ENCODE data around the gene S100Z.
"Not testable (repeated sequence)": the region's sequence is repeated elsewhere in the genome, so short reads cannot be mapped to it uniquely, and the experiment has no call there.

S100Z gene

DNA sequence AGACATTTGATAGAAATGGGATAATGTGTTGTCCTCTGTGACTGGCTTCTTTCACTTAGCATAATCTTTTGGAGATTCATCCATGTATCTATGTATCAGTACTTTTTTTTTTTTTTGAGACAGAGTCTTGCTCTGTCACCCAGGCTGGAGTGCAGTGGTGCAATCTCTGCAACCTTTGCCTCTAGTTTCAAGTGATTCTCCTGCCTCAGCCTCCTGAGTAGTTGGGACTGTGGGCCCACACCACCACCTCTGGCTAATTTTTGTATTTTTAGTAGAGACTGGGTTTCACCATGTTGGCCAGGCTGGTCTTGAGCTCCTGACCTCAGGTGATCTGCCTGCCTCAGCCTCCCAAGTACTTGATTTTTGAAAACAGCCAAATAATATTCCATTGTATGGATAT is 23.4 kb upstream of the S100Z start:
- DNase-seq (ENCODE audit: low read depth): not testable (repeated sequence)

DNA sequence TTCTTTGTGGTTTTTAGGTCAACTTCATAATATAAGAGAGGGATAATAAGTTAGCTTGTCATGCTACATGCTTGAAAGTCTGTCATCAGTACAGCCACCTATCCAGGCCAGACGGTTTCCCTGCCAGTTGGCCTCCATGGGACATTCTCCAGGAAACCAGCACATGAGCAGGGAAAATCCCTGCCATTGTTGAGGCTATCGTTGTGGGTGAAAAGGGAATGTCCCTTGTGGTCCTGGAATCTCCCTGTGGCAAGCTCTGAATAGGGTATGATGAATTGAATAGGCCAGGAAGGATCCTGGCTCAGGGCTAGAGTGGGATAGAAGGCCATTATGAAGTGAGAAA is 18.7 kb upstream of the S100Z start:
- DNase-seq (ENCODE audit: low read depth): no peak

DNA sequence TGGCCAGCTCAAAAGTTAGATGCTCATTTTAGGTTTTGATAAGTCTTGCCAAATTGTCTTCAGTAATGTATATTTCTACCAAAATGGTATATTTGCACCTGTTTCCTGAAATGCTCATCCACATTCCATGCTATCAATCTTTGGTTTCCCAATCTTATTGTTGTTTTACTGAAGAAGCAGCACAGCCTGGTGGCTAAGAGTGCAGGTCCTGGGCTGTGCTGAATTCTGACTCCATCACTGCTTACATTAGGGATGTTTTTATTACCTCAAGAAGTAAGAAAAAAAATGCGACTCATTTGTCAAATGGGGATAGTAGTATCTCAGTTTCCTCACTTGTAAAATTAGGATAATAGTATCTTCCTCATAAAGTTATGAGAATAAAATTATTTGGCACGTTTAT is 13.6 kb upstream of the S100Z start:
- DNase-seq (ENCODE audit: low read depth): no peak

DNA sequence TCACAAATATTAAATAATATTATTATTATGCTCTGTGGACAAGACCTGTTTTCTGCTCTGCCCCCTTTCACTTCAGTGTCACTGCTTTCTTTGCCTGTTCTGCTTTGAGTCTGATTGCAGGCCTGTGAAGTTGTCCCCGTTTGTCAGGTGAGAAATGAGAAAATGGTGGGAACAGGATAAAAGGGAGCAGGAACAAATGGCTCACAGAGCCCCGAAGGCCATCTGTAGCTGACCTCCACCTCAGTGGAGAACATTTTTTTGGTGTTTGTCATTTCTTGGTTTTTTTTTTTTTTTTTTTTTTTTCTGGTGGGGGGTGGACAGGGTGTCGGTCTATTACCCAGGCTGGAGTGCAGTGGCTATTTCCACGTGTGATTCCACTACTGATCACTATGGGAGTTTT is 13.2 kb upstream of the S100Z start:
- DNase-seq (ENCODE audit: low read depth): no peak

DNA sequence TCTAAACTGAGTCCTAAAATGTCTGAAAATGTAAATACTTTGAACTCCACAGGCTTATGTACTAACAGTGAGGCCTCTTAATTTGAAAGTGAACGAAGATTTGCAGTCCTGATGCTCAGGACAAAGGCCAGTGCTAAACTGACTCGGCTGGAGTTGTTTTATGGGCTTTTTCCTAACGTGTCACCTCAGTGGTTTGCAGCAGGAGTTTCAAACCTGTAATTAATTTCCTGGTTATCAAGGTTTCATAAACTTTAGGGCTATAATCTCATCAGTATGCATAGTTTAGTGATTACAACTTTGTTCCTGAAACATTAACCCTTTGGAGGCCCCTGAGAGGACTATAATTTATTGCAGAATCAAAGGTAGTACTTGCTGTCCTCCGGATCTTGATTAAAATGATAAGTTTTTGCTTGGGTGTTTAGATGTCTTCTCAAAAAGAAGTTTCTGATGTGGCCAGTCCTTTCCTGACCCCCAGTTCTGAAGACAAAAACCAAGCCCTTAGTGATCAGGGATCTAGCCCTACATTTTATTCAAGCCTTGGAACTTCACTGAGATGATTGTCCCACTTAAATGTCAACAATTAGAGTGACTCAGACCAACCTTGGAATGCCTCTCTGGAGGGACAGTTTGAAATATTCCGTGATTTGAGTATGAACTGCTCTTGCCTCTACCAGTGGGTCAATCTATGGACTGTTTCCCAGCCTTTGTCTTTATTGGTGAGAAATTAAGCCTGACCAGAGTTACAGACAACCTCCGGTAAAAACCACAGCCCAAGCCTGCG is 11.1 kb upstream of the S100Z start:
- DNase-seq (ENCODE audit: low read depth): no peak

DNA sequence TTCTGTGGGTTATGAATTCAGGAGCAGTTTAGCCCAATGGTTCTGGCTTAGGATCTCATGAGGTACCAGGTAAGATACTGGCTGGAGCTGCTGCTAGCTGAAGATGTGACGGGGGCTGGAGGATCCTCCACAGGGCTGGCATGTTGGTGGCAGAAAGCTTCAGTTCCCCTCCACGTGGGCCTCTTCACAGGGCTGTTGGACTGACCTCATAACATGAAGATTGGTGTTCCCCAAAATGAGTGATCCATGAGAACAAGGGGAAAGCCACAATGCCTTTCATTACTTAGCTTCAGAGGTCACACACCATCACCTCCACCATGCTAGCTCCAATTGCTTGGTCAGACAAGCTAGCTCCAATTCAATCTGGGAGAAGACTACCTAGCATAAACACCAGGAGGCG is 8.5 kb upstream of the S100Z start:
- DNase-seq (ENCODE audit: low read depth): no peak

DNA sequence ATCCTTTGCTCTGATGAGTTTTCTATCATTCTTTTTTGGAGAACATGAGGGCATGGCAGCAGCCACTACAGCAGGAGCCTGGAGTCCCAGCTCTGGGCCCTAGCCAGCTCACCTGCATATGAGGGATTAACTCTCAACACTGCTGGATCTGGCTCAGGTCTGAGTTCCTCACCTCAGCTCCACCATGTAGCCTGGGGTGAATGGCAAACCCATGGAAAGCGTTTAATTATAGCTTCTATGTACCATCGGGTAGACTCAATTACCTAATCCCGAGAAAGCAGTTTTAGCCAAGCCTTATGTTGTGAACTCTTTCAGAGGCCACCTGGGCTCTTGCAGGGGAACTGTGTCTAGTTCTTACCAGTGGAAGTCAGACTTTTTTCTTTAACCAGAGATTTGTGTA is 3.9 kb upstream of the S100Z start:
- DNase-seq (ENCODE audit: low read depth): no peak

DNA sequence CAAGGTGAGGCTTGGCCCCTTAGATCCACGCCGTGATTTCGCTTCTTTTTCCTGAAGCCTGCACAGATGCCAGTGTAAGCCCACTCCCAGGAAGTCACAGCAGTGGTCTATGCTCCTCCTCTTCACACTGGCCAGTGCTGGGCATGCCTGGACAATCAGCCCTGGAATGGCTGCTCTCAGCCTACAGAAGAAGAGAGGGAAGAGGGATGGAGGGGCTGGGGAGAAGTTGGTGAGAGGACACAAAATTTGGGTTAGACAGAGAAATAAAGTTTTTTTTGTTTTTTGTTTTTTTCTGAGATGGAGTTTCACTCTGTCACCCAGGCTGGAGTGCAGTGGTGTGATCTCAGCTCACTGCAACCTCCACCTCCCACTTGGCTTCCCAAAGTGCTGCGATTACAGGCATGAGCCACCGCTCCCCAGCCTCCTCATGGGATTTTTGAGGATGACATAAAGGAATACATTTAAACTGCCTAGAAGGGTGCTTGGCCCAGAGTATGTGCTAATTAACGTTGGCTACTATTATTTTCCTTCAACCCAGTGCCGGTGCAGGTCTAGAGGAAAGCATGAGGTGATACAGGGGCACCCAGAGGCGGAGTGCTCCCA is 830 bp downstream of the S100Z start:
- DNase-seq (ENCODE audit: low read depth): no peak

DNA sequence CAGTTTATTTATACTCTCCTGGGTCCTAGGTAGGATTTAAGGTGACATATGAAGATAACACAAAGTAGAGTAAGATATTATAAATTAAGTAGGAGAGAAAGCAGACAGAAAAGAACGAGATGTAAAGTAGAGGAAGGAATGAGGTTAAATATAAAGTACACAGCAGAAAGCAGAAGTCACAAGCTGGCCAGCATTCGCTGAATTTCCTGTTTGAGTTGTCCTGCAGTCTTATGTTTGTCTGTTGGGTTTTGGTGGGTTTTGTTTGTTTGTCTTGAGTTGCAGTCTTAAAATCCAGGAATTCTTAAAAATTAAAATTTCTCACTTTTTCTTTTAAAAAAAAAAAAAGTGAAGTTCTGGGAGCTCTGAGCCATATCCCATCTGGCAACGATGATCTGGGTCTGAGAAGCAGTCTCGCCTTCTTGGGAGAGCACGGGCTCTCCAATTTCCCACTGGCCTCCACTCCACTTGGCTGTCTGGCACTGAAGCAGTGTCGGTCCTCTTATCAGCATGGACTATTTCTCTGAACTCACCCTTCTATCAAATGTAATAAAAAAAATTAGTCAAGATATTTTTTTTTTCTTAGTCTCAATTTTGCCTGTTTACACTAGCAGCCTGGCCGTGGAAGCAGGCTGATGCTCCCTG is 2.0 kb downstream of the S100Z start:
- DNase-seq (ENCODE audit: low read depth): no peak

DNA sequence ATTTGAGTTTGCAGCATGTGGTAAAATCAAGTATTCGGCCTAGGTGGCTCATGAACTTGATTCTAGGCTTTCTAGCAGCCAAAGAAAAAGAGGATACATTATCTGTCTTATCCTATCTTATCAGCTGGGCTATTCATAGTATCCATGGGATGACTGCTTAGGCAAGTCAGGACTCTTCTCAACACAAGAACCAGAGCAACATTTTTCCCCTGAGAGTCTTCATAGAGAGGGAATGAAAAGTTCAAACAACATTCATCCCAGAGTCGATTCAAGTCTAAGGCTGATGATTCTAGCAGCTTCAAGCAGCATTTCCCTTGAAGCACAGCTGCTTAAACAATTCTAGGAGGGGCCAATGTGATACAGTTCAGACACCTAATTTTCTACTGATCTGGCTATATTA is 3.0 kb downstream of the S100Z start:
- DNase-seq (ENCODE audit: low read depth): no peak

DNA sequence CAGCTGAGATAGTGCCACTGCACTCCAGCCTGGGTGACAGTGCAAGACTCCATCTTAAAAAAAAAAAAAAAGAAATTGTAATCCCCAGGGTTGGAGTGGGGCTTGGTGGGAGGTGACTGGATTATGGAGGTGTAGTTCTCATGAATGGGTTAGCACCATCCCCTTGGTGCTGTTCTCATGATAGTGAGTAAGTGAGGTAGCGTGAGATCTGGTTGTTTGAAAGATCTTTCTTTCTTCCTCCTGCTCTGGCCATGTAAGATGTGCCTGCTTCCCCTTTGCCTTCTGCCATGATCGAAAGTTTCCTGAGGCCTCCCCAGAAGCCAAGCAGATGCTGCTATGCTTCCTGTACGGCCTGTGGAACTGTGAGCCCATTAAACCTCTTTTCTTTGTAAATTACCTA is 3.9 kb downstream of the S100Z start:
- not testable (repeated sequence) for DNase-seq (ENCODE audit: low read depth)

DNA sequence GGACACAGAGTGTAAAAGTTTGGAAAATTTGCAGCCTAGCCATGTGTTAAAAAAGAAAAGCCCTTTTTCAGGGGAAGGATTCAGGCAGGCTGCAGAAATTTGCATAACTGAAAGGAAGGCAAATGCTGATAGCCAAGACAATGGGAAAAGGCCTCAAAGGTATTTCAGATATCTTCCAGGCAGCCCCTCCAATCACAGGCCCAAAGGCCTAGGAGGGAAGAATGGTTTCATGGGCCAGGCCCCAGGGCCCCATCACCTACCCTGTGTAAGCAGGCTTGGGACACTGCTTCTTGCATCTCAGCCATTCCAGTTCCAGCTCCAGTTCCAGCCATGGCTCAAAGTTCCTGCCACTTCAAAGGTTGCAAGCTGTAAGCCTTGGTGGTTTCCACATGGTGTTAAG is 4.8 kb downstream of the S100Z start:
- no peak for DNase-seq (ENCODE audit: low read depth)

DNA sequence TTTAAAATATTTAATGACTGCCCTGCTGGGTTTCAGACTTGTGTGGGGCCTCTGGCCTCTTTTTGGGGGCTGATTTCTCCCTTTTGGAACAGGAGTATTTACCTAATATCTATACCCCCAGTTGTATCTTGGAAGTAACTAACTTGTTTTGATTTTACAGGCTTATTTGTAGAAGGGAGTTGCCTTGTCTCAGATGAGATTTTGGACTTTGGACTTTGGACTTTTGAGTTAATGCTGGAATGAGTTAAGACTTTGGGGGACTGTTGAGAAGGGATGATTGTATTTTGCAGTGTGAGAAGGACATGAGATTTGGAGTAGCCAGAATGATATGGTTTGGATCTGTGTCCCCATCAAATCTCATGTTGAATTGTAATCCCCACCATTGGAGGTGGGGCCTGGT is 5.7 kb downstream of the S100Z start:
- not testable (repeated sequence) for DNase-seq (ENCODE audit: low read depth)

DNA sequence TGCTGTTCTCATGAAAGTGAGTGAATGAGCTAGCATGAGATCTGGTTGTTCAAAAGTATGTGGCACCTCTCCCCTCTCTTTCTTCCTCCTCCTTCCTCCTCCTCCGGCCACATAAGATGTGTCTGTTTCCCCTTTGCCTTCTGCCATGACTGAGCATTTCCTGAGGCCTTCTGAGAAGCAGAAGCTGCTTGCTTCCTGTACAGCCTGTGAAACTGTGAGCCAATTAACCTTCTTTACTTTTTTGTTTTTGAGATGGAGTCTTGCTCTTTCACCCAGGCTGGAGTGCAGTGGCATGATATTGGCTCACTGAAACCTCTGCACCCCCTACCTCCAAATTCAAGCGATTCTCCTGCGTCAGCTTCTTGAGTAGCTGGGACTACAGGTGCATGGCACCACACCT is 6.1 kb downstream of the S100Z start:
- DNase-seq (ENCODE audit: low read depth): no peak

DNA sequence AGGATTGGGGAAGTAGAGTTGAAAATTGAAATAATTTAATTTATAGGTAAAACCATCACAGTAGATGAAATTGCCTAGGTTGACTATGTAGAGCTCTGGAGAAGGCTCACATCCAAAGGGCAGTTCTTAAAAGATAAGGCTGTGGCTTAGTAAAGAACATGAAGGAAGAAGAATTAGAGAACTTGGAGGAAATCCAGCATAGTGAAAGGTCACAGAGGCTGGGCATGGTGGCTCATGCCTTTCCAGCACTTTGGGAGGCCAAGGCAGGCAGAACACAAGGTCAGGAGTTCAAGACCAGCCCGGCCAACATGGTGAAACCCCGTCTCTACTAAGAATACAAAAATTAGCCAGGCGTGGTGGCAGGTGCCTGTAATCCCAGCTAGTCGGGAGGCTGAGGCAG is 7.0 kb downstream of the S100Z start:
- DNase-seq (ENCODE audit: low read depth): not testable (repeated sequence)

DNA sequence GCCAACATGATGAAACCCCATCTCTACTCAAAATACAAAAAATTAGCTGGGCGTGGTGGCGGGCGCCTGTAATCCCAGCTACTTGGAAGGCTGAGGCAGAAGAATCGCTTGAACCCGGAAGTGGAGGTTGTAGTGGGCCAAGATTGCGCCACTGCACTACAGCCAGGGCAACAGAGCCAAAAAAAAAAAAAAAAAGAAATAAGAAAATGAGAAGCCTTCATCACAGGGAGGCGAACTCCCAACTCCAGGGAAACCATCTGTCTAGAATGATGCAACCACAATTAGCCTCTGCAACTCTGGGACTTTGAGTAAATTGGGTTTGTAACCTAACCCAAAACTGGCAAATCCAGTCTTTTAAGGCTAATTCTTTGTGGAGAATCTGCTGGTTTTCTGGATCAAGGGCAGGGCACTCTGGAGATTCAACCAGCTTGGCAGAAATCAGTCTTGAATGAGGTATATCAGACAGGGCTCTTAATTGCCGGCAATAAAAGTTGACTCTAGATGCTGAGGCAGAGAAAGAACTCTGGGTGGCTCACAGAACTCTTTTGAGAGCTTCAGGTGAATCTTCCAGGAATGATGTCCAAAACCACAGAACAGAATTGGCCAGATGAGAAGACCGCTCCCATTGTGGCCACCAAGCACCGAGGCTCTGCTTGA is 9.9 kb downstream of the S100Z start:
- DNase-seq (ENCODE audit: low read depth): no peak

DNA sequence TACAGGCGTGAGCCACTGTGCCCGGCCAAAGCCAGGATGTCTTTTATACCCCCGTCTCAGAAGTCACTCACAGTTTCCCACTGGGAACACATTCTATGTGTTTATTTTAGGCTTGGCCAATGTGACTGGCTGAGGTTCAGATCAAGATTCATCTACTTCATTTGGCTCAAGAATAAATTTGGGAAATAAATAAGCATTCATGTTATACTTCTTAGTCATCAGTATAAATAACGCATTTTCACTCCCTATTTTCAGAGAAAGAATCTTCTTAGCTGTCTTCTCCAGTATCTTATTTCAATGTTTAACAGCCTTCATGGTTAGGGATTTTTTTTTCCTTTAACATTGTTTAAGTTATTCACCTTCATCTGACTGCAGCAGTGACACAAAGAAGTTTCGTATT is 11.8 kb downstream of the S100Z start:
- no peak for DNase-seq (ENCODE audit: low read depth)

DNA sequence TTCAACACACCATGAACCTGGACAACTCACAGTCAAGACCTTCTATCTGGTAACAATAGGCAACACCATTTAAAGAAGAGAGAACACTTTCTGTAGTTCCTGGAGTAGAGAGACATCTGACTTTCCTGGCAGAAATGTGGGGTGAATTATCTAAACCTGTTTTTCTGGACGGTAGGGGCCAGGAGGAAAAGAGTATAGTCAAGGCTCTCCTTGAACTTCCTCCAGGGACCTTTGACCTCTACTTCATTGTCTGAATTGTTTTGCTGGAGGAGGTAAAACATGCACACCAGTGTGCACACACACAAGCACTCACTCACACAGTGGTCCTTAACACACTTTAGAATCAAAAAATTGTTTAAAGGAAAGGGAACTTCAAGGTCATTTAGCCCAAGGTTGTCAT is 13.2 kb downstream of the S100Z start:
- DNase-seq (ENCODE audit: low read depth): no peak

DNA sequence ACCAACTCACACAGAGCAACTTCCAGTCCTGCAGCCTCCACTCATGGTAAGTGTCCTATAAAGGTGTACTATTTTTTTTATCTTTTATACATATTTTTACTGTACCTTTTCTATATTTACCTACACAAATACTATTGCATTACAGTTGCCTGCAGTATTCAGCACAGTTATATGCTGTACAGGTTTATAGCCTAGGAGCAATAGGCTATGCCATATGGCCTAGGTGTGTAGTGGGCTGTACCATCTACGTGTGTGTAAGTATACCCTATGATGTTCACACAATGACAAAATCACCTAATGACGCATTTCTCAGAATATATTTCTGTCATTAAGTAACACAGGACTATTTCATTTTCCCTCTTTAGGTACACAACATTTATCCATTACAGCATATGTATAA is 16.7 kb downstream of the S100Z start:
- DNase-seq (ENCODE audit: low read depth): no peak

DNA sequence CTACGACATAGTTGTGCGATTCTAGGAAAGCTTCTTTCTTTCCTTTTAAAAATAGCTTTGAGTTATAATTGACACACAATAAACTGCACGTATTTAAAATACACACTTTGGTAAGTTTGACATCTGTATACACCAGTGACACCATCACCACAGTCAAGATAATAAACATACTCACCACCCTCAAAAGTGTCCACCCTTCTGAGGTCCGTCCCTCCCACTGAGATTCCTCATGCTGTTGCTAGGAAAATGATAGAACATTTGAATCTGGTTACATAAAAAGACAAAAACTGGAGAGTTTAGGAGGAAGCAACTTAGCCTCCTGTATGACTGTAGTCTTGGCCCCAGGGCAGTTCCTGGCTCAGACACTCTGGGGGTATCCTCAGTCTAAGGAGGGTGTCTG is 17.2 kb downstream of the S100Z start:
- no peak for DNase-seq (ENCODE audit: low read depth)

DNA sequence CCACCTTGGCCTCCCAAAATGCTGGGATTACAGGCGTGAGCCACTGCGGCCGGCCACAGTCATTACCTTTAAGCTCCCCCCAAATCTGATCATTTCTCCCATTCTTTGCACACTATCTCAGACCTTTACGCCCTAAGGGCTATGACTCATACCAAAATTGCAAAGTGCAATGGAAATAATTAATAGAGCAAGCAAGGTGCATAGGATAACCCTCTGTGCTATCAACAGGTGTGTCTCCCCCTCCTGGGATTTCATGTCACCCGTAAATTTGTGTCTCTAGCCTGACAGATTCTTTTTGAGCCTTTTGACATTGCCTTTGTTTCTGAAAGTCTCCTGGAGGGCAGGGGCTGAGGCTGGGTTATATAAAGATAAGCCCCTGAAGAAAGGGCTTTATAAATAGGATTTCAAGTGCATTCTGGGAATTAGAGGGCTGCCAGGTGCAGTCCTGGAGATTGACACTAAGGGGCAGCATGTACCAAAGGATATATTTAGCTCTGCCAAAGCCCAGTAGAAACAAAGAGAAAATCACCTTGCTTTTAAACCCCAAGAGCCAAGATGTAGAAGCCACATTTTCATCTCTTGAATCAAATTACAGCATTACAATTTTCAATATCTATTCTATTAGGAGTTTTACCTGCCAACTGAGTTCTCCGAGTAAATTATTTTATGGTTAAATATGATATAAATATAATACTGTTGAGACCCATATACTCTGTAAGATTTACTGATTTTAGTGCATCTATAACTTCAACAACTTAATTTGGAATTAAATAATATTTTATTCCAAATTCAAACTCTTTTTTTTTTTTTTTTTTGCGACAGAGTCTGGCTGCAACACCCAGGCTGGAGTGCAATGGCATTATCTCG is 18.2 kb downstream of the S100Z start:
- DNase-seq (ENCODE audit: low read depth): peak; percentile 42

DNA sequence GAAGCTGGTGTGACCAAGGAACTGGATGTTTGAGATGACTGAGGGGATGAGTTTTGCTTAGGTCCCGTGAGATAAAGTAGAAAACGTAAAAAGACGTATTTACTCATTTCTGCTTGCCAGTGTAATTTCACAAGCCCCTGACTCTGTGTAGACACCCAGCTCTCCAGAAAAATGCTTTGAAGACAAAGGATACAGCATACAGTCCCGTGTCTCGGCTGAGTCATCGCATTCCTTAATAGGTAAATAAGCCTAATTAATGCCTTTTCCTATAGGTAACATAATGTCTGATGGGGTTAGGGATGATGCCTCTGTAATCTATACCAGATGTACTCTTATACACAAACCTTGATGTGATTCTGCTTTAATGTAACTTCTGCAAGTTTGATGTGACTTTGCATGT is 20.2 kb downstream of the S100Z start:
- DNase-seq (ENCODE audit: low read depth): no peak

Data from T follicular helper cell (primary cell).